Sigmoid colon (tissue), 7 donors: ENCODE measurements around the gene DTNBP1. TPM values are rescaled to one million over a fixed set of nuclear protein-coding genes. Genes with fewer than 3 reads are reported as not detected.

Experiments
- DNase-seq: peaks from one replicate; pipeline ENCODE4 v3.0.0-alpha.2; 2019
- H3K27ac ChIP-seq, 4 donors: fragments of 200-600 bp; sonication (generic); one replicate each; pipeline ENCODE4 v1.5.1; 2016 to 2019; ENCODE audit warnings: mild to moderate bottlenecking in 1 of 4
- H3K27me3 ChIP-seq, 3 donors: fragments of 200-600 bp; sonication (generic); one replicate each; pipeline ENCODE4 v1.5.1; 2019; ENCODE audit warnings: mild to moderate bottlenecking in 1 of 3
- H3K36me3 ChIP-seq, 4 donors: fragments of 200-600 bp; sonication (generic); one replicate each; pipeline ENCODE4 v1.5.1; 2016 to 2019
- H3K4me1 ChIP-seq, 4 donors: fragments of 200-600 bp; sonication (generic); one replicate each; pipeline ENCODE4 v1.5.1; 2017 to 2019
- H3K4me3 ChIP-seq, 4 donors: fragments of 200-600 bp; sonication (generic); one replicate each; pipeline ENCODE4 v1.5.1; 2017 to 2019; ENCODE audit warnings: mild to moderate bottlenecking in 2 of 4, moderate library complexity in 1 of 4
- H3K9me3 ChIP-seq, 4 donors: fragments of 200-600 bp in 3 of 4; sonication (generic) in 3 of 4; one replicate each; pipeline versions ENCODE4 v1.5.1 to v1.6.1; 2013 to 2019
- CTCF ChIP-seq, 4 experiments: fragments of 450-650 bp in 3 of 4; fragments of 200-600 bp in 1 of 4; IDR thresholded peaks; one replicate each; pipeline ENCODE4 v1.5.1; 2016 to 2019; ENCODE audit warnings: antibody characterized with exemption in 4 of 4, mild to moderate bottlenecking in 3 of 4, moderate library complexity in 2 of 4
- EP300 ChIP-seq, 4 donors: sonication (generic); formaldehyde crosslinking; IDR thresholded peaks; one replicate each; pipeline ENCODE4 v1.6.1; 2017; ENCODE audit warnings: antibody characterized with exemption in 4 of 4
- POLR2A ChIP-seq, 2 donors: fragments of 450-650 bp; IDR thresholded peaks; one replicate each; pipeline ENCODE4 v1.6.1; 2016; ENCODE audit warnings: antibody characterized with exemption in 2 of 2, mild to moderate bottlenecking in 2 of 2, moderate library complexity in 2 of 2
- POLR2AphosphoS5 ChIP-seq, 4 donors: sonication (generic); formaldehyde crosslinking; IDR thresholded peaks; one replicate each; pipeline ENCODE4 v1.6.1; 2017; ENCODE audit warnings: antibody characterized with exemption in 4 of 4
- WGBS, 2 donors: extraction: QIAGEN DNeasy Blood & Tissue Kit; methylation state at CpG; one replicate each; pipeline ENCODE4 v1.1.7; 2013; 5-methylcytosine and 5-hydroxymethylcytosine counted together
- intact Hi-C: fragments of 100-400 bp; cut with DNase I; formaldehyde crosslinking; loops from one replicate; pipeline ENCODE4 v1.15.1; 2023
- polyA plus RNA-seq, 3 donors: library from polyadenylated mRNA; stranded (reverse); fragments of 200-250 nt; gene quantifications; one replicate each; pipeline ENCODE4 v1.2.3, GENCODE V29; 2013
- total RNA-seq, 4 donors: library from RNA; depleted of rRNA; stranded (reverse); fragments of >200 nt; gene quantifications; one replicate each; pipeline ENCODE4 v1.1.0, GENCODE V29; 2016
- donor health status: healthy with polysubstance abuse.
- donor health status: Bipolar disorder and iron deficiency.
- donor health status: healthy.

The DTNBP1 gene
- total and polyA plus RNA-seq, 7 donors, result 12.8 to 25.8 (median 18.7) TPM

- Histone ChIP-seq H3K9me3 (no peaks in the 10 kb centered on the region), H3K27ac (no peak overlapping the region), H3K36me3 (no peaks in the 10 kb centered on the region), H3K4me3 (no peak overlapping the region), H3K27me3 (no peaks in the 10 kb centered on the region), H3K4me1 (peaks cover 0 to 27% (median 8%) of the 10 kb centered on the region in 4 donors)
- TF ChIP-seq EP300 (IDR thresholded peaks at IDR 0.05) (no peak), CTCF (IDR thresholded peaks at IDR 0.05) (no peak), POLR2AphosphoS5 (IDR thresholded peaks at IDR 0.05) (no peak), POLR2A (IDR thresholded peaks at IDR 0.05) (no peak)
- WGBS, 2 donors, result 49 to 75% methylated on average over 6 of the region's 6 CpGs
- intact Hi-C loops, result no loop called here
- no peak for DNase-seq
These were observed 111.0 kb downstream of the DTNBP1 start for GRCh38 chr6:15551798-15552197.

DNA sequence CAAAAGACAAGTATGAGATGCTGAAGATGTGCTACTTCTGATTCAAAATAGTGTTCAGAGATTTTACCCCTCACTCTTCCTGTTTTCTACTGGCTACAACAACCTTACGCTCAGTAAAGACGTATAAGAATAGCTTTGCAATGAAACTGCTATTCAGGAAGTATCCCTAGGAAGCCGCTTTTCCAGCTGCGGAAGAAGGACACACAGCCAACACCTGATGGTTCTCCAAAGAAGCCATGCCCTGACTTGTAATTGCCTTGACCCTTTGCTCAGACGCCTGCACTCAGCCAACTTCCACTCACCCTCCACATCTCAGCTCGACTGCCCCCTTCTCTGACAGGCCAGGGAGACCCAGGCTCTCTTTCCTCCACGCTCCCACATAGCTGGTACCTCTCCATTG lies 111.6 kb downstream of the DTNBP1 start:
- TF ChIP-seq POLR2A (IDR thresholded peaks at IDR 0.05), result no peak
- TF ChIP-seq EP300 (IDR thresholded peaks at IDR 0.05), result no peak
- TF ChIP-seq CTCF (IDR thresholded peaks at IDR 0.05), result no peak
- no peak for TF ChIP-seq POLR2AphosphoS5 (IDR thresholded peaks at IDR 0.05)
- H3K4me1 ChIP-seq, result peaks cover 0 to 31% (median 8%) of the 10 kb centered on the region in 4 donors
- no peak for DNase-seq
- intact Hi-C loops, result no loop called here
- H3K9me3 ChIP-seq, result no peaks in the 10 kb centered on the region
- no peaks in the 10 kb centered on the region for H3K27me3 ChIP-seq
- no peak overlapping the region for H3K27ac ChIP-seq
- no peak overlapping the region for H3K4me3 ChIP-seq
- 85 to 96% methylated on average over 7 of the region's 7 CpGs for WGBS, 2 donors
- H3K36me3 ChIP-seq, result no peaks in the 10 kb centered on the region

DNA sequence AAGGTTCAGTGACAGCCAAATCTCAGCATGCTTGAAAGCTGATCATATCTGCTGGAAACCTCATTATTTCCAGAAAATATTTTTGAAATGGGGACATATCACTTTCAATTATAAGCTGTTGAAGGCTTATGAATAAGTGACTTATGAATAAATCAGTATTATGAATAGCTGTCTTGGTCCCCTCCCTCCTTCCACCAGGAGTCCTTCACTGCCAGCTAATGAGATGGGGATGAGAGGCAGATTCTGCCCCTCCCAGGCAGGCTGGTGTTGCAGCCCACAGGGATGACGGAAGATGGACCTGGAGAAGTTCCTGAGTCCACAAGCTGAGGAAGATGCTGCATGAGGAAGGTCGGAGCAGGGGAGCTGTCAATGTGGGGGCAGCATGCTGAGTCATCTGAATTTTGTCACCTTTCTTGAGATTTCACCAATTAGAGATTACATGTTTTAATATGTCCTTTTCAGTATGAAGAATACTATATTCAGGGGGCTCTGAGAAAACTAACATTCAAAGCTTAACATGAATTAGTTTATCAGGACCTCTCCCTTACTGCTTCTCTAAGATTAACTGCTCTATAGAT lies 112.2 kb downstream of the DTNBP1 start:
- no peak for TF ChIP-seq EP300 (IDR thresholded peaks at IDR 0.05)
- TF ChIP-seq CTCF (IDR thresholded peaks at IDR 0.05), result no peak
- TF ChIP-seq POLR2A (IDR thresholded peaks at IDR 0.05), result no peak
- TF ChIP-seq POLR2AphosphoS5 (IDR thresholded peaks at IDR 0.05), result no peak

DNA sequence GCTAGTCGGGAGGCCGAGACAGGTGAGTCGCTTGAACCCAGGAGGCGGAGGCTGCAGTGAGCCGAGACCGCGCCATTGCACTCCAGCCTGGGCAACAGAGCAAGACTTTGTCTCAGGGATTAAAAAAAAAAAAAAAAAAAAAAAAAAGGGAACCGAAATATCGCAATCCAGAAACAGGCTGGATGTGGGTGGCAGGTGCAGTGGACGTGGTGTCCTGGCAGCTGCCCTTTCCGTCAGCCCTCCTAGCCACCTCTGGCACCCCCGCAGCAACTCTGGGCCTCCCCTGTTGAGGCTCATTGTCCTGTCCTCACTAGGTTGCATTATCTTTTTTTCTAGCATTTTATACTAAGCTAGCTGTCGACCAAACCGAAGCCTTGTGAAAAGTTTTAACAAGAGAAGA lies 113.5 kb downstream of the DTNBP1 start:
- H3K27ac ChIP-seq, result no peak overlapping the region
- intact Hi-C loops, result no loop called here
- 87 to 91% methylated on average over 14 of the region's 14 CpGs for WGBS, 2 donors
- no peak for DNase-seq
- H3K27me3 ChIP-seq, result no peaks in the 10 kb centered on the region
- H3K4me1 ChIP-seq, result peaks cover 0 to 31% (median 8%) of the 10 kb centered on the region in 4 donors
- H3K9me3 ChIP-seq, result no peaks in the 10 kb centered on the region
- no peaks in the 10 kb centered on the region for H3K36me3 ChIP-seq
- H3K4me3 ChIP-seq, result no peak overlapping the region
- TF ChIP-seq CTCF (IDR thresholded peaks at IDR 0.05) (no peak), POLR2AphosphoS5 (IDR thresholded peaks at IDR 0.05) (no peak), POLR2A (IDR thresholded peaks at IDR 0.05) (no peak), EP300 (IDR thresholded peaks at IDR 0.05) (no peak)

More for the DNA sequence above, 112.2 kb downstream of the DTNBP1 start:
- H3K4me3 ChIP-seq, result no peak overlapping the region
- H3K9me3 ChIP-seq, result no peaks in the 10 kb centered on the region
- intact Hi-C loops, result no loop called here
- WGBS, 2 donors, result 84 to 99% methylated on average over 2 of the region's 2 CpGs
- DNase-seq, result no peak
- H3K27me3 ChIP-seq, result no peaks in the 10 kb centered on the region
- no peaks in the 10 kb centered on the region for H3K36me3 ChIP-seq
- H3K4me1 ChIP-seq, result peaks cover 0 to 31% (median 8%) of the 10 kb centered on the region in 4 donors
- no peak overlapping the region for H3K27ac ChIP-seq

GRCh38 chr6:15547400-15547799 lies 115.4 kb downstream of the DTNBP1 start:
- Histone ChIP-seq H3K4me1 (peaks cover 0 to 25% (median 8%) of the 10 kb centered on the region in 4 donors), H3K27me3 (no peaks in the 10 kb centered on the region), H3K27ac (no peak overlapping the region), H3K36me3 (no peaks in the 10 kb centered on the region), H3K9me3 (no peaks in the 10 kb centered on the region), H3K4me3 (no peak overlapping the region)
- intact Hi-C loops, result no loop called here
- no peak for DNase-seq
- TF ChIP-seq POLR2AphosphoS5 (IDR thresholded peaks at IDR 0.05) (no peak), POLR2A (IDR thresholded peaks at IDR 0.05) (no peak), CTCF (IDR thresholded peaks at IDR 0.05) (no peak)
- WGBS, 2 donors, result 73 to 76% methylated on average over 5 of the region's 5 CpGs
